Raji (cell line): ENCODE measurements around the gene BTG1.

Experiments used
- POLR2A ChIP-seq: IDR thresholded peaks from 2 replicates; pipeline ENCODE4 v1.6.1; 2011; ENCODE audit warnings: low read depth, low read length, control low read depth; ENCODE audit not compliant: insufficient read depth

BTG1 gene

GRCh38 chr12:92141591-92142121, 4.0 kb downstream of the BTG1 start:
- TF ChIP-seq POLR2A = no peak

DNA sequence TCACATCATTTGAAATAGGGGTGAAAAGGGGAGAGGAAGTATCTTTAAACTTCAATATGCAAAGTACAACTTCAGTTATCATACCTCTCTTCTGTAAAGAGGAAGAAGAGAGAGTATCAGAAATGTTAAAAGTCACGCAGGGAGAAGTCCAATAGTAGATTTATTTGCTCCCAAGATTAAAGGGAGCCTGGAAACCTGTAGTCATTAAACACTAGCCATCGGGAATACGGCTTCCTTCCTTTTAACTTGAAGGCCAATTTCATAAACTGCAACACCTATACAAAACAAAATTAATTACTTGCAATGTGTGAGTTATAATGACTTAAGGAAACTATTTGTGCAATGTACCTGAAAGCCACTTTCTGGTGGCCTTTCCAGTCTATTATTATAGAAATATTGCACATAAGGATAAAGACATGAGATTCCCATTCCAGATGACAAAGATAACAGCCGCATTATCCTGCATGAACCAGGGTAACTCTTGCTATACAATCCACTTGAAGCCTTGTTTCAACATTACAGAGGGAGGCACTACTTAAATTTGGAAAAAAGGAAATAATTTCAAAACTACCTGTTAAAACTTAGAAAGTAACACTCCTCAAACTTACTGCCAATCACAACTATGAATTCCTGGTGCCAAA, 4.6 kb downstream of the BTG1 start:
- no peak for TF ChIP-seq POLR2A

- TF ChIP-seq POLR2A = no peak
Observed at GRCh38 chr12:92140156-92140555, 5.5 kb downstream of the BTG1 start.

- no peak for TF ChIP-seq POLR2A
Observed at GRCh38 chr12:92139634-92140150, 6.0 kb downstream of the BTG1 start.

DNA sequence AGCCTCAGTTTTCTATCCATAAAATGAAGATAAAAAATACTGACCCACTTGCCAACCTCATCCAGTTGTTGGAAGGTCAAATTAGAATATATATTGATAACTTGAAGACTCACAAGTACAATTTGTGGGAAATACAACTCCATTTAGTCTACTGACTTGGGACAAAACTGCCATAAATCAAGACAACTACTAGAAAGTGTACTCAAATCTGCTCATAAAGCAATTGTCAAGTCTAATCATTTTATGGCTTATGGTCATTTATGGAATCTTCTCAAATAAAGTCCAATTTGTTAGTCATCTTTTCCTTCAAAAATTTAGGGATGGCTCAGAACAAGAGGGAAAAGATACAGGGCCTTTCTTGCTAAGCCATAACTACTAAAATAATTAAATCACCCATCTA, 7.0 kb downstream of the BTG1 start:
- no peak for TF ChIP-seq POLR2A

- no peak for TF ChIP-seq POLR2A
Observed at GRCh38 chr12:92138144-92138543, 7.5 kb downstream of the BTG1 start.

GRCh38 chr12:92136965-92137721, 8.5 kb downstream of the BTG1 start:
- TF ChIP-seq POLR2A = no peak

DNA sequence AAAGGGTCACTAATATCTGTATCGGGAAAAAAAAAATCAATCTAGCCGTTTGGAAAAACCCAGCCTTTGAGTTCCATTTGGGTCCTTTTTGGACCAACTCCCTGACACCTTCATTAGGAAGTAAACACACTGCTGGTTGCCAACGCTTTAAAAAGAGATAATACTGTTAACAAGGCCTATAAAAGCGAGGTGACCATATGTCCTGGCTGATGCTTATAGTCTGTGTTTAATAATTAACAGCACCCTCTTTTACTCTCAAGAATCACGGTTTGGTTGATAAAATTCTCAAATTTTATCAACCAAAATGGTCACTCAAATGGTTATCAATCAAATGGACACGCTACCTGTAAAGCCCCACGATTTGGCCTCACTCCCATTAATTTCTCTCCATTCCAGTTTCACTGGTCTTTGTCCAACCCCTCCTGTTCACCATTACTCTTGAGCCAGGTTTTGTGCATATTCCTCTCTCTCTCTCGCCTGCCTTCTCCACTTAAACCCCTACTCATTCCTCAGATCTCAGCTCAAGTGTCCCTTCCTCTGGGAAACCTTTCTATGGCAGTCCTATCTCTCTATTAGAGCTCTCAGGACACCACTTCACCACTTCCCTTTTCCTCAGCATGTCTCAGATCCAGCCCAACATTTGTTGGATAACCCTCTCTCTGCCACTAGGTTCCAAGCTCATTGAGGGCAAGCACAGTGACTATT, 9.5 kb downstream of the BTG1 start:
- TF ChIP-seq POLR2A = no peak

GRCh38 chr12:92134638-92135274, 10.9 kb downstream of the BTG1 start:
- no peak for TF ChIP-seq POLR2A

- no peak for TF ChIP-seq POLR2A
Observed at GRCh38 chr12:92133795-92134637, 11.6 kb downstream of the BTG1 start.

DNA sequence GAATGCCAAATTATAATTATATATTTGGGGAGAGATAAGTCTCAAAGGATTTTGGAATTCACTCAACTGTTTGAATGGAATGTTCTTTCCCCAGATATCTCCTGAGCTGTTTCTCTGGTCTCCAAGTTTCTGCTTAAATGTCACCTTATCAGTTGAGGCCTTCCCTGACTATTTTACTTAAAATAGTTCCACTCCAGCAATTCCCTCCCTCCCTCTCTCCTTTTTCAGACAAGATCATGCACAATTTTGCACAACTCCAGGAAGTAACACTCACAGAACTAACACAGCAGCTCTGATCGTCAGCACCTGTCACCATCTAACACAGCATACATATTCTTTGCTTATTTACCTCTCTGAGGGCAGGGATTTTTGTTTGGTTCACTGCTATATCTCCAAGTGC, 12.5 kb downstream of the BTG1 start:
- TF ChIP-seq POLR2A = no peak

GRCh38 chr12:92132288-92132687, 13.4 kb downstream of the BTG1 start:
- TF ChIP-seq POLR2A = no peak

- no peak for TF ChIP-seq POLR2A
Observed at GRCh38 chr12:92130999-92131398, 14.6 kb downstream of the BTG1 start.

- TF ChIP-seq POLR2A = no peak
Observed at GRCh38 chr12:92129609-92130008, 16.0 kb downstream of the BTG1 start.
